ENCODE measurements around the gene VILL.

- TF ChIP-seq POLR2A (IDR thresholded peaks at IDR 0.05) (peak in 1 of 2 donors; percentile 32), CTCF (IDR thresholded peaks at IDR 0.05) (no peak)
Observed at GRCh38 chr3:38031022-38031994, 40.7 kb downstream of the VILL start.

Measured in adrenal gland (tissue), 5 donors.